NCI-H2171 (cell line): ENCODE measurements around the gene GNAT3.

Source experiments
- DNase-seq: peaks from one replicate; lab custom pipeline; 2025; lab: John Stamatoyannopoulos, UW

The GNAT3 gene

DNA sequence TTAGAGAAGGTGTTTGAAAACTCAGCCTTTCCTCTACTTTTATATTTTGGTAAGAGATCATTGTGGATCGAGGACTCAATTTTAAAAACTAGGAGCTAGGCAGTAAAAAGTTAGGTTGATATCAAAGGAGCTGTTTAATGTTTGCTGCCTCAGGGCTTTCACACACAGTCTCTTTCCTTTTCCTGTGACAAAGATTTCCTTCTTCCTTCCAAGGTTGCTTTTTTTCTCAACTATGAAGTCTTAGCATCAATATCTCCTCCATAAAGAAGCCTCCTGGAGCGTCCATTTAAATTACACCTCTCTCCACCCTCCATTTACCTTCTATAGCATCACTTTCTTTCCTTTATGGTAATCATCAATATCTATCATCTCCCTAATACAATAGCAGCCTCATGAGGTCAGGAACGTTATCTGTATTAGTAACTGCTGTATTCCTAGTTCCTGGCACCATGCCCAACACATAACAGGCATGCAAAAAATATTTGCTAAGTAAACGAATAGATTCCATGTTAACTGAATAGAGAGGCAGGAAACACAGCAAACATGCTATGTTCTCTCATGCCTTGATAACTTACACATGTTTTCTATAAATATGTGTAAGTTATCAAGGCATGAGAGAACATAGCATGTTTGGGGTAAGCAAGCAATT, 48.5 kb downstream of the GNAT3 start:
- DNase-seq: no peak

GRCh38 chr7:80460857-80461256, 51.0 kb downstream of the GNAT3 start:
- DNase-seq: no peak

DNA sequence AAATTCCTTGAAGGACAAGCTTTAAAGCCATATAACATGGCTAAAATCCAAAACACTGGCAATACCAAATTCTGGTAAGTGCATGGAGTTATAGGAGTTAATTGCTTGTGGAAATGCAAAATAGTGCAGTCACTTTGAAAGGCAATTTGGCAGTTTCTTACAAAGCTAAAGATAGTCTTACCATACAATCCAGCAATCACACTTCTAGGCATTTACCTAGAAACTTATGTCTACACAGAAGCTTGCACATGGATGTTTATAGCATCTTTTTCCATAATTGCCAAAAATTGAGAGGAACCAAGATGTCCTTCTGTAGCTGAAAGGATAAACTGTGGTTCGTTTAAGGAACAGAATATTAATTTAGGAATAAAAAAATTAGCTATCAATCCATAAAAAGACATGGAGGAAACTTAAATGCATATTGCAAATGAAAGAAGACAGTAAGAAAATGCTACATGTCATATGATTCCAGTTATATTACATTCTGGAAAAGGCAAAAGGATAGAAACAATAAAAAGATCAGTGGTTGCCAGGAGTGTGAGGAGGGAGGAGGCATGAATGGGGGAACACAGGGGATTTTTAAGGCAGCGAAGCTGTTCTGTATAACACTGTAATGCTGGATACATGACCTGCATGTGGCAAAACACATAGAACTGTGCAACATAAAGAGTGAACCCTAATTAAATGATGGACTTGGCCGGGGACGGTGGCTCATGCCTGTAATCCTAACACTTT, 51.9 kb downstream of the GNAT3 start:
- no peak for DNase-seq

- DNase-seq: no peak
Measured at GRCh38 chr7:80458822-80459725, 52.8 kb downstream of the GNAT3 start.

GRCh38 chr7:80453699-80454340, 58.0 kb downstream of the GNAT3 start:
- no peak for DNase-seq

DNA sequence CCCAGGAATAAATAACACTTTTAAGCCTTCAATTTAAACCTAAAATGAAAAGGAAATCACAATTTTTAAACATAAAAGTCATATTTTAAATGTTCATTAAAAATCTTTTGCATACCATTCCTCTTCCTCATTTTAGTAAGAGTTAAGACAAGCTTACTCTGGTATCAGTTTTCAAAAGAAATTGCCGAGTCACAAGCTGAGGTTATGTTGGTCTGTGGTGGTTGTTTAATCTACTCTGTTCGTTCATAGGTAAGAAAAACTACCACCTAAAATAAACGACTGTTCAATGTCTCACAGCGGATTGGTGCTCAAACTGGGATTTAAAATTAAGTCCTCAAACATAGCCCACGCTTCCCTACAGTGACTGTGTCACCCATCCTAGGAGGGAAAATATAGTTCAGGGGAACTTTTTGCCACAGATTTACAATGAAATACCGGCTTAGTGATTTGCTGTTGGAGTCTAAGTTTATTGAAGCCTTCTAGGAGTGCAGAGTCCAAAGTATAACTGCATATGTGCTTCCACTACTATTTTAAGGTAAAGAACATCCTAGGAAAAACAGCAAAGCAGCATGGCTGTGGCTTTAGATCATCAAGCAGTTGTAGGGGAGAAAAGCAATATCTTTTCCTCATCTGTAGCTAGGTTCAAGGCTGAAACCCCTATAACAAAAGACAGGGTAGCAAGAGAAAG, 61.1 kb downstream of the GNAT3 start:
- no peak for DNase-seq

DNA sequence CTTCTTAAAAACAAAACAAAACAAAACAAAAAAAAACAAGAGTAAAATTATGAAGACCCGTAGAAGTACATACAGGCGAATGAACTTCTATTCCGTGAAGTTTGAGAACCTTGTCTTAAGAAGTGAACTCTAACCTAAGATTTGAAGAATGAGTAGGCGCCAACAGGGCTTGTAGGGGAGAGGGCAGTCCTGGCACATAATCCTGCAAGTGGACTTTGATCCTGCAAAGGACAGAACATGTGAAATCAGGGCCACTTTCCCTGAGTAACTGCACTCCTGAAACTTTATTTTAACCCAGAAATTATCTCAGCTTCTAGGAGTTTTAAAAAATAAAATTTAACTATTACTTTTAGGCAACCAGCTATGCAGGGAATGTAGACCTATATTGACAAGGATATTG, 62.0 kb downstream of the GNAT3 start:
- DNase-seq: no peak

GRCh38 chr7:80445351-80445750, 66.5 kb downstream of the GNAT3 start:
- DNase-seq: no peak

- DNase-seq: no peak
Measured at GRCh38 chr7:80444811-80445210, 67.1 kb downstream of the GNAT3 start.

- DNase-seq: no peak
Measured at GRCh38 chr7:80443325-80443724, 68.5 kb downstream of the GNAT3 start.

DNA sequence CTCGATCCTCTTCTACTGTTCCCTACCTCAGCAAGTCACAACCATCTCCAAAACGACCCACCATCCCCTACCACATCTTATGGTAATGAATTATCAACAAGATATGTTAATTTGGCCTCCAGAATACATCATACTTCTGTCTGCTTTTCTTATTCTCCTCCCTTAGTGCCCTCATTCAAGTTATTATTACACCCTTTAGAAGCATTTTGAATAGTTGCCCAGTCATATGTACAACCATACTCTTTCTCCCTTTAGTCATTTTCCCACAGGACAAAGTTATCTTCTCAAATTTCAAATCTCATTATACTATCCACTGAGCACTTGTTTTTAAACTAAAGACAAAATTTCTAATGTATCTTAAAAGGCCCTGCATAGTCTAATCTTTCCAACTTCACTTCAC, 71.0 kb downstream of the GNAT3 start:
- DNase-seq: no peak

DNA sequence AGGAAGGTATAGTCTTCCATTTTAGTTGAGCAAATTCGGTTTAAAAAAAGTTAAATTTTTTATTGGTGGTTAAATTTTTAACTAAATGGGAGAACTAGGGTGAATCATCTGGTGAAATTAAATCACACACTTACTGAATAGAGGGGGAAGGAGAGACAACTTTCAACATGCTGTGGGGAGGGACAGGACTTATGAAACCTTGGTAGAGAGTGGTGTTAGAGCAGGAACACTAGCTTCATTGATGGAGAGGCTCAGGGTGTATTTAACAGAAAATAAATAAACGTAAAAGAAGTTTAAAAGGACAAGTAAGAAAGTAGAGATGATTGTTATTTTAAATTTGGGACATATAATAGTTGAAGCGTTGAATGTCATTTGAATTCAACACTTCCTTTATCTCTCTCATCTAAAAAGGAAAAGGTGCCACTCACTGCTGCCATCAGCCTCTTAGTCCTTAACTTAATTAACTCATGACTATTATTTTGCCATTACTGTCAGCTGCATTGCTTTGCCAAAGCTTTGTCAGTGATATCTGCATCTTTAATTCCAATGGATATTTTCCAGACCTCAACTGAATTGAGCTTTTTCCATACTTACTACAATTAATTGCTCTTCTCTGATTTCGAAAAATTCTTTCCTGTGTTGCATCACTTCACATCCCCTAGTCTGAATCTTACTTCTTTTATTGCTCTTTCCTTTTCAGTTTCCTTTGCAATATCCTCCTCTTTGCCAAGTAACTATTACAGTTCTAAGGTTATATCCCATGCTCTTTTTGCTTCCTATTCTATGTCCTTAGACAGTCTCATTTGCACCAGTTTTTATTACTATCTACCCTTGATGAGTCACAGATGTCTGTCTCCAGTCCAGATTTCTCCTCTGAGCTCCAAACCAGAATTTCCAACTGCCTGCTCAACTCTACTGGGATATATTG, 71.7 kb downstream of the GNAT3 start:
- no peak for DNase-seq

GRCh38 chr7:80435521-80435920, 76.3 kb downstream of the GNAT3 start:
- DNase-seq: no peak

DNA sequence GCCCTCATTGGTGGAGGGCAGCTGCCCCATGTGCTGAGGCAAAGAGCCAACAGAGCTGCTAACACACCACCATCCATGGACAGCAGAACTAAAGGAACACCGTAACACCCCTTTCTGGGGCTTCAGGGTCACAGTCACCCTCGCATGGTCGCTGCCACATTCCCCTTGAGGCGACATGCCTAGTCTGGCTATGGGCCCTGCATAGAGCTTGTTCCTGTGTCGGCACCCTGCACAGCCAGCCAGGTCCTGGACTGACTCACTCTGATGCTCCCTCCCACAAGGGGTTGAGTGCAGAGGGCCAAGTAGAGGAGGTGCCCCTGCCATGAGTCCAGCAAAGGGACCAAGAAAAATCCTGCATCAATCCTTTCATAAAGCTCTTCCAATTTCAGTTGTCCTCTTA, 77.8 kb downstream of the GNAT3 start:
- no peak for DNase-seq

DNA sequence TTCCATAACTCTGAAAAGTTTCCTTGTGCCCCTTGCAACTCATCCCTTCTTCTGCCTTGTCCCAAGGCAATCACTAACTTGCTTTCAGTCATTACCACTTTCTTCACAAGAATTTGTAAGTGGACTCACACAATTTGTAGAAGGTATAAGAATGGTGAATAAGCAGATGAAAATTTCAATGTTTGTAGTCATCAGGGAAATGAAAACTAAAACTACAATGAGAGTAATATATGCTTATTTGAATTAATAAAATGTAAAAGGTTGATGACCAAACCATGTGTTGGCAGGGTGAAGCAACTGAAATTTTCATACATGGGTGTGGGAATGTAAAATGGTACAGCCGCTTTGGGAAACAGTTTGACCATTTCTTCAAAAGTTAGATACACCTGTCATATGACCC, 79.7 kb downstream of the GNAT3 start:
- no peak for DNase-seq

DNA sequence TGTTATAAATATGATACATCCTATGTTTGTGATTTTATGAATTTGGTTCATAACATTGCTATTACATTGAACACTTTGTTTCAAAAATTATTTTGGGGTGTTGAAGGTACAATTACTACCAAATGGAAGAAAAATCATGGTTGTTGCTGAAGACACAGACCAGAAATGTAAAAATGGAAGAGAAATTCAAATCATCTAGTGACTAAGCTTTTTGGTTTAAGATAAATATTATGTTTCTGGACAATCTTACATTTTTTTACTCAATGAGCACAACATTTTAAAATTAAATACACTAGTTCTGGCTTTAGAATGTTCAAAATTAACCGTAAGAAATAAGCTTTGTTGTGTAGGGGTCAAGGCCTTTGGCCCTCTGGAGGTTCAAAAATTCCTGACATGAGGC, 82.7 kb downstream of the GNAT3 start:
- no peak for DNase-seq

DNA sequence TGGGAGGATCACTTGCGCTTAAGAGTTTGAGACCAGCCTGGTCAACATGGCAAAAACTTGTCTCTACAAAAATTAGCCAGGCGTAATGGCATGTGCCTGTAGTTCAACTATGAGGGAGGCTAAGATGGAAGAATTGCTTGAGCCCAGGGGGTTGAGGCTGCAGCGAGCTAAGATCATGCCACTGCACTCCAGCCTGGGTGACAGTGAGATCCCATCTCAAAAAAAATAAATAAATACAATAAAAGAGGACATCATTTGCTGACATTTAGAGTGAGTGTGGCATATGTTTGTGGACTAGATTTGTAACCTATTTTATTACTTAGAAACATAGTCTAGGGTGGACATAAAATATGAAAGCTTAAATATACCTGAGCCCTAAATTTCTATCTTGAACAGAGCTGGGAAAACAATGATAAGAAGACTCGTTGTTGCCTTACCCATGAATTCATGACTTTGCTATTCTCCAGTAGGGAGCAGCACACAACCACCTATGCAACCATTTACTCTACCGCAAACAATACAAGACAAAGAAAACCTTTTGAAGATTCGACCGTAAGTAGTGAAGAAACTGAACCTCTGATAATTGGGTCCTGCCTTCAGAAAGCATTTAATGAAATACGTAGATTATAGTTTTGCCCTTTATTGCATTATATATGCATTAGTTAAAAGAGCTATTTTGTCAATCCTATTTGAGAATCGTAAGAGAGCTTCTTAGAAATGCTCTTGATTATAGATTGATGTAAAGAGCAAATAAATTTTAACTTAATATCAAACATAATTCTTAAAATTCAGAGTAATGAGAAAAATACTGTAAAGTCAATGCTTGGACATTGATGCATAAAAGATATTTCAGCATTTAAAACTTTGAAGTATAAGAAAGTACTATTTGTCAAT, 83.5 kb downstream of the GNAT3 start:
- peak; percentile 22 for DNase-seq

DNA sequence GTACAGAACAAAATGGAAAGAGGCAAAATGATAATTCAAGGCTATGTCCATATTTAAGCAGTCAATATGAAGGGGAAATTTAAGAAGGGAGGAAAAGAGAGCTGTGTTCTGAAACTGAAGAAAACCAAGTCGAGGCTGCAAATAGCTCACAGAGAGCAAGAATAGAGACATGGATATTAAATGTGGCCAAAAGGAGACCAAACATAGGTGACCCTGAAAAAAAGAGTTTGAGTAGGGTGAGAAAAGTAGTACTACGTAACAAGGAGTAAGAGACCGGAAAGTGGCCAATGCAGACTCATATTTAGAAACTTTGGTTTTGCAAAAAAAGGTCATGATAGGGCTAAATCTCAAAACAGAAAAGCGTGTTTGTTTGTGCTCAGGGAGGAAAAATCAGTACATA, 84.6 kb downstream of the GNAT3 start:
- no peak for DNase-seq

- no peak for DNase-seq
Measured at GRCh38 chr7:80420876-80421275, 91.0 kb downstream of the GNAT3 start.
